ENCODE results near the gene RABGEF1.
"Not testable (repeated sequence)": the region's sequence is repeated elsewhere in the genome, so short reads cannot be mapped to it uniquely, and the experiment has no call there.

DNA sequence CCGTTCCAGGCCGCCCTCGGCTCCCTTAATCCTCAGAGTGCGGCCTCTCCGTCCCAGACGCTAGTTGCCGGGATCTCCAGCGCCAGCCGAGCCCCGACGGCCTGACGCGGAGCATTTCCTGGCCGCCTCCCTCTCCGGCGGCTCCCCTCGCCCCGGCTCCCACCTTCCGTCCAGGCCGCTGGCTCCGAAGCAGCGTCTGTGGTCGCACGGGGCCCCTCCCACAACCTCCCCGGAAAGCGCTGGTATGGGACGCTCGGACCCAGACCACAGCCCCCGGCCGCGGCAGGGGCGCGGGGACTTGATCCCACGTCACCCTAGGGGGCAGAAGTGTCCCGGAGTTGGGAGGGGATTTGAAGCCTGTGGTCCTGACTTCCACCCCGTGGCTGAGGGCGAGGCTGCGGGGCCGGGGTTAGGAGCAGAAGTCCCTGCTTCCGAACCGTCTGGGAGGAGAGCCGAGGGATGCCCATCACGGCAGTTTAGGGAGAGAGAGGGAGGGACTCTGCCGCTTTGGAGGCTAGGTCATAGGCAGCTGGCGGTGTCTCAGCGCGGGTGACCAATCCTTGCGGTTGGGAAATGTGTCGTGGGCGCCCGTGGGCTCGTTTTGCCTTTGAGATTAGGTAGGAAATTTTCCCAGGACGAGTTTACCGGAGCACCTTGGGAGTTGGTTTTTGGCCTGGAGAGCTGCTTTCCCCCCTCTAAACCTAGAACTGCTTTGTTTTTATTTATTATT is 612 bp downstream of the RABGEF1 start:
- TF ChIP-seq, protein P1, sequence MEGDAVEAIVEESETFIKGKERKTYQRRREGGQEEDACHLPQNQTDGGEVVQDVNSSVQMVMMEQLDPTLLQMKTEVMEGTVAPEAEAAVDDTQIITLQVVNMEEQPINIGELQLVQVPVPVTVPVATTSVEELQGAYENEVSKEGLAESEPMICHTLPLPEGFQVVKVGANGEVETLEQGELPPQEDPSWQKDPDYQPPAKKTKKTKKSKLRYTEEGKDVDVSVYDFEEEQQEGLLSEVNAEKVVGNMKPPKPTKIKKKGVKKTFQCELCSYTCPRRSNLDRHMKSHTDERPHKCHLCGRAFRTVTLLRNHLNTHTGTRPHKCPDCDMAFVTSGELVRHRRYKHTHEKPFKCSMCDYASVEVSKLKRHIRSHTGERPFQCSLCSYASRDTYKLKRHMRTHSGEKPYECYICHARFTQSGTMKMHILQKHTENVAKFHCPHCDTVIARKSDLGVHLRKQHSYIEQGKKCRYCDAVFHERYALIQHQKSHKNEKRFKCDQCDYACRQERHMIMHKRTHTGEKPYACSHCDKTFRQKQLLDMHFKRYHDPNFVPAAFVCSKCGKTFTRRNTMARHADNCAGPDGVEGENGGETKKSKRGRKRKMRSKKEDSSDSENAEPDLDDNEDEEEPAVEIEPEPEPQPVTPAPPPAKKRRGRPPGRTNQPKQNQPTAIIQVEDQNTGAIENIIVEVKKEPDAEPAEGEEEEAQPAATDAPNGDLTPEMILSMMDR (conservative IDR thresholded peaks at IDR 0.05 in 1 of 2, IDR thresholded peaks at IDR 0.05 in 1 of 2; ENCODE audit: extremely low read depth in 1 of 2, insufficient read depth in 1 of 2, low read depth in 1 of 2, low read length in 2 of 2) = peak in 1 of 2 donors; percentile 4
- TF ChIP-seq EZH2 (IDR thresholded peaks at IDR 0.05; ENCODE audit: borderline replicate concordance, low read length) = not testable (repeated sequence)

All from mammary epithelial cell (primary cell).